Measurements from ENCODE around the gene CSRP2.
A peak's percentile ranks its signal among the peaks of the same experiment; 100 is the strongest.

The CSRP2 gene

GRCh38 chr12:76890151-76891143, 11.6 kb upstream of the CSRP2 start:
- DNase-seq: peak; percentile 46 to 47

GRCh38 chr12:76888775-76889174, 10.0 kb upstream of the CSRP2 start:
- no peak for DNase-seq

GRCh38 chr12:76883811-76884210, 5.0 kb upstream of the CSRP2 start:
- no peak for DNase-seq

GRCh38 chr12:76883151-76883550, 4.3 kb upstream of the CSRP2 start:
- no peak for DNase-seq

- DNase-seq: no peak
Measured at GRCh38 chr12:76882367-76882766, 3.5 kb upstream of the CSRP2 start.

- DNase-seq: no peak
Measured at GRCh38 chr12:76881142-76881541, 2.3 kb upstream of the CSRP2 start.

GRCh38 chr12:76880519-76881023, 1.8 kb upstream of the CSRP2 start:
- no peak for DNase-seq

- DNase-seq: no peak
Measured at GRCh38 chr12:76879710-76880518, 1.1 kb upstream of the CSRP2 start.

GRCh38 chr12:76878099-76878898, 520 bp downstream of the CSRP2 start:
- peak in 1 of 2 experiments; percentile 1 for DNase-seq

GRCh38 chr12:76876696-76877229, 2.1 kb downstream of the CSRP2 start:
- DNase-seq: no peak

- DNase-seq: no peak
Measured at GRCh38 chr12:76874491-76875190, 4.2 kb downstream of the CSRP2 start.

GRCh38 chr12:76874027-76874426, 4.8 kb downstream of the CSRP2 start:
- no peak for DNase-seq

- DNase-seq: no peak
Measured at GRCh38 chr12:76872415-76872814, 6.4 kb downstream of the CSRP2 start.

GRCh38 chr12:76871742-76872141, 7.1 kb downstream of the CSRP2 start:
- DNase-seq: no peak

- no peak for DNase-seq
Measured at GRCh38 chr12:76871082-76871481, 7.7 kb downstream of the CSRP2 start.

GRCh38 chr12:76866726-76867125, 12.1 kb downstream of the CSRP2 start:
- DNase-seq: no peak

GRCh38 chr12:76866151-76866567, 12.7 kb downstream of the CSRP2 start:
- no peak for DNase-seq

- no peak for DNase-seq
Measured at GRCh38 chr12:76864791-76865400, 13.9 kb downstream of the CSRP2 start.

GRCh38 chr12:76863837-76864236, 15.0 kb downstream of the CSRP2 start:
- DNase-seq: no peak

- no peak for DNase-seq
Measured at GRCh38 chr12:76863005-76863670, 15.7 kb downstream of the CSRP2 start.

- DNase-seq: no peak
Measured at GRCh38 chr12:76860256-76860655, 18.6 kb downstream of the CSRP2 start.

Measured in activated CD4-positive, alpha-beta T cell treated with anti-CD3 and anti-CD28 coated beads, Interleukin-2, amount 50 U/mL, for 4 hours (primary cell).